GM06990 (cell line): ENCODE measurements around the gene VAV2.

Experiments
- DNase-seq: peaks from one replicate; pipeline ENCODE4 v3.0.0-alpha.2; 2011; ENCODE audit not compliant: insufficient read length; ENCODE audit errors: extremely low read depth
- H3K27me3 ChIP-seq: replicated peaks from 2 replicates; pipeline ENCODE4 v1.6.0; 2011; ENCODE audit warnings: low read length; ENCODE audit not compliant: control insufficient read depth, insufficient read depth
- H3K36me3 ChIP-seq: 2 replicates; pipeline ENCODE4 v1.5.1; 2011; ENCODE audit warnings: low read length; ENCODE audit not compliant: control insufficient read depth, insufficient read depth
- H3K4me3 ChIP-seq: replicated peaks from 2 replicates; pipeline ENCODE4 v1.5.1; 2011; ENCODE audit warnings: low read depth, mild to moderate bottlenecking, control low read depth, low read length
- TF ChIP-seq, protein P1 (sequence below): IDR thresholded peaks from 2 replicates; pipeline ENCODE4 v1.5.1; 2011; ENCODE audit warnings: low read length, control low read depth, mild to moderate bottlenecking, inconsistent platforms; ENCODE audit not compliant: insufficient read depth, poor library complexity, severe bottlenecking

The VAV2 gene

DNA sequence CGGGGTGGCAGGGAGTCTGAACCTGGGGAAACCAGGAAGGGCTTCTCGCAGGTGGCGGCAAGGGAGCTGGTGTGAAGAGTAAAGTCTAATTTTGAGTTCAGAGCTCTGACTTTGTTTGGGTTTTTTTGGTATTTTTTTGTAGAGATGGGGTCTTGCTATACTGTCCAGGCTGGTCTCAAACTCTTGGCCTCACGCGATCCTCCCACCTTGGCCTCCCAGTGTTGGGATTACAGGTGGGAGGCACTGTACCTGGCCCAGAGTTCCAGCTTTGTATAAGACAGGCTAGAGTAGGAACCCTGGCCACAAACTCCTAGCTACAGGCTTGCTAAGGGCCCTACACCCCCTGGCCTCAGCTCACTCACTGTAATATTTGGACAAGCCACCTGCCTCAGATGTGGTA, 148.9 kb downstream of the VAV2 start:
- DNase-seq, result no peak
- Histone ChIP-seq H3K36me3 (peaks cover 6% of the 10 kb centered on the region), H3K4me3 (no peak overlapping the region), H3K27me3 (no peaks in the 10 kb centered on the region)
- TF ChIP-seq, protein P1, sequence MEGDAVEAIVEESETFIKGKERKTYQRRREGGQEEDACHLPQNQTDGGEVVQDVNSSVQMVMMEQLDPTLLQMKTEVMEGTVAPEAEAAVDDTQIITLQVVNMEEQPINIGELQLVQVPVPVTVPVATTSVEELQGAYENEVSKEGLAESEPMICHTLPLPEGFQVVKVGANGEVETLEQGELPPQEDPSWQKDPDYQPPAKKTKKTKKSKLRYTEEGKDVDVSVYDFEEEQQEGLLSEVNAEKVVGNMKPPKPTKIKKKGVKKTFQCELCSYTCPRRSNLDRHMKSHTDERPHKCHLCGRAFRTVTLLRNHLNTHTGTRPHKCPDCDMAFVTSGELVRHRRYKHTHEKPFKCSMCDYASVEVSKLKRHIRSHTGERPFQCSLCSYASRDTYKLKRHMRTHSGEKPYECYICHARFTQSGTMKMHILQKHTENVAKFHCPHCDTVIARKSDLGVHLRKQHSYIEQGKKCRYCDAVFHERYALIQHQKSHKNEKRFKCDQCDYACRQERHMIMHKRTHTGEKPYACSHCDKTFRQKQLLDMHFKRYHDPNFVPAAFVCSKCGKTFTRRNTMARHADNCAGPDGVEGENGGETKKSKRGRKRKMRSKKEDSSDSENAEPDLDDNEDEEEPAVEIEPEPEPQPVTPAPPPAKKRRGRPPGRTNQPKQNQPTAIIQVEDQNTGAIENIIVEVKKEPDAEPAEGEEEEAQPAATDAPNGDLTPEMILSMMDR, result no peak

GRCh38 chr9:133842721-133843227, 149.3 kb downstream of the VAV2 start:
- no peak for DNase-seq
- Histone ChIP-seq H3K4me3 (no peak overlapping the region), H3K36me3 (peaks cover 6% of the 10 kb centered on the region), H3K27me3 (no peaks in the 10 kb centered on the region)
- TF ChIP-seq, protein P1, result no peak

- TF ChIP-seq, protein P1, result no peak
- peaks cover 6% of the 10 kb centered on the region for H3K36me3 ChIP-seq
- DNase-seq, result no peak
- no peak overlapping the region for H3K4me3 ChIP-seq
- no peaks in the 10 kb centered on the region for H3K27me3 ChIP-seq
Measured at GRCh38 chr9:133842174-133842573, 149.9 kb downstream of the VAV2 start.

- Histone ChIP-seq H3K27me3 (no peaks in the 10 kb centered on the region), H3K36me3 (peaks cover 6% of the 10 kb centered on the region), H3K4me3 (no peak overlapping the region)
- no peak for DNase-seq
- TF ChIP-seq, protein P1, result no peak
Measured at GRCh38 chr9:133841167-133841812, 150.8 kb downstream of the VAV2 start.

DNA sequence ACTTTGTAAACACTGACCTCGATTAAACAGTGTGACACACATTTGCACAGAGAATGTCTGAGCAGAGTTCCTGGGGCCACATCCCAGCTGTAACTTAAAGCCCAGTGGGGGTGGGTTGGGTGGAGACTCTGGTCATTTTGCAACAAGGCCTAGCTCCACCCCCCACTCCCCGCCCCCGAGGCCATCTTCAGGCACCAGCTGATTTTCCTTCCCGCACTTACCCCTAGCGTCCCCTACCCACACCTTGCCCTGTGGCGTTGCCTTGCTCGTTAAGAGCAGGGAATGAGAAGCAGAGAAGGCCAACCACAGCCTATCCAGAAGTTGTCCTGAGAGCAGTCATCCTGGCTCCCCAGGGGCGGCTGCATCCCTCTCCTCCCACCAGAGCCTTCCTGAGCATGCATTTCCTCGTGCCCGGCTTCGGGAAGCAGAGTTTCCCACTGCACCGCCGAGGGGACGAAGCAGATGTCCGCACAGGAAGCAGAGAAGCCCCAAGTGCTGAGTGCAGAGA, 152.2 kb downstream of the VAV2 start:
- peaks cover 6% of the 10 kb centered on the region for H3K36me3 ChIP-seq
- TF ChIP-seq, protein P1, result no peak
- DNase-seq, result no peak
- H3K4me3 ChIP-seq, result no peak overlapping the region
- H3K27me3 ChIP-seq, result no peaks in the 10 kb centered on the region
